GM19193 (cell line): ENCODE measurements around the gene KIT.

Experiments used
- POLR2A ChIP-seq: IDR thresholded peaks from 4 replicates; pipeline ENCODE4 v1.6.1; 2011; ENCODE audit not compliant: insufficient read depth, insufficient read length; ENCODE audit errors: extremely low read depth

Gene KIT

GRCh38 chr4:54744487-54744886, 86.7 kb downstream of the KIT start:
- TF ChIP-seq POLR2A, result no peak

- no peak for TF ChIP-seq POLR2A
Observed at GRCh38 chr4:54745031-54745770, 87.4 kb downstream of the KIT start.

GRCh38 chr4:54746218-54746617, 88.5 kb downstream of the KIT start:
- TF ChIP-seq POLR2A, result no peak

- TF ChIP-seq POLR2A, result no peak
Observed at GRCh38 chr4:54750341-54750740, 92.6 kb downstream of the KIT start.

- no peak for TF ChIP-seq POLR2A
Observed at GRCh38 chr4:54754394-54754793, 96.6 kb downstream of the KIT start.

GRCh38 chr4:54764476-54764875, 106.7 kb downstream of the KIT start:
- no peak for TF ChIP-seq POLR2A

- TF ChIP-seq POLR2A, result no peak
Observed at GRCh38 chr4:54767376-54767775, 109.6 kb downstream of the KIT start.

GRCh38 chr4:54773022-54773421, 115.3 kb downstream of the KIT start:
- no peak for TF ChIP-seq POLR2A

- no peak for TF ChIP-seq POLR2A
Observed at GRCh38 chr4:54779036-54779435, 121.3 kb downstream of the KIT start.

- no peak for TF ChIP-seq POLR2A
Observed at GRCh38 chr4:54779476-54780148, 121.9 kb downstream of the KIT start.

- TF ChIP-seq POLR2A, result no peak
Observed at GRCh38 chr4:54780149-54780495, 122.4 kb downstream of the KIT start.

GRCh38 chr4:54781756-54782155, 124.0 kb downstream of the KIT start:
- TF ChIP-seq POLR2A, result no peak

GRCh38 chr4:54783402-54784110, 125.8 kb downstream of the KIT start:
- TF ChIP-seq POLR2A, result no peak

GRCh38 chr4:54784161-54784671, 126.5 kb downstream of the KIT start:
- peak; percentile 19 for TF ChIP-seq POLR2A
